ENCODE measurements around the gene PCCA.

GRCh38 chr13:100478107-100478809 is 389.4 kb downstream of the PCCA start:
- TF ChIP-seq CTCF (IDR thresholded peaks at IDR 0.05) (no peak), POLR2A (IDR thresholded peaks at IDR 0.05) (no peak)

Data from adrenal gland (tissue), 5 donors.